Loucy (cell line): Measurements from ENCODE around the gene OR6T1.

Source experiments
- H2AFZ ChIP-seq: fragments of 200-600 bp; sonication (generic); 2 replicates; pipeline ENCODE4 v1.6.0; 2016; ENCODE audit warnings: antibody characterized with exemption, mild to moderate bottlenecking, low read length, moderate library complexity
- H3F3A ChIP-seq: fragments of 200-600 bp; 2 replicates; pipeline ENCODE4 v1.6.0; 2016; ENCODE audit warnings: antibody characterized with exemption, low read depth, mild to moderate bottlenecking
- H3K27me3 ChIP-seq: fragments of 200-600 bp; sonication (generic); 2 replicates; pipeline ENCODE4 v1.6.1; 2014; ENCODE audit warnings: low read length, mild to moderate bottlenecking; ENCODE audit not compliant: insufficient read depth, poor library complexity, severe bottlenecking
- H3K36me3 ChIP-seq: fragments of 200-600 bp; sonication (generic); 2 replicates; pipeline ENCODE4 v1.6.1; 2016; ENCODE audit warnings: low read length; ENCODE audit not compliant: insufficient read depth
- H3K4me1 ChIP-seq: fragments of 200-600 bp; sonication (generic); 2 replicates; pipeline ENCODE4 v1.5.1; 2014; ENCODE audit warnings: low read length, mild to moderate bottlenecking; ENCODE audit not compliant: insufficient read depth, poor library complexity, severe bottlenecking
- H3K4me2 ChIP-seq: fragments of 200-600 bp; sonication (generic); 2 replicates; pipeline ENCODE4 v1.6.0; 2014; ENCODE audit warnings: antibody characterized with exemption, low read length, low read depth, mild to moderate bottlenecking; ENCODE audit not compliant: poor library complexity, severe bottlenecking
- H3K4me3 ChIP-seq: fragments of 200-600 bp; sonication (generic); 2 replicates; pipeline ENCODE4 v1.5.1; 2014; ENCODE audit warnings: low read length, mild to moderate bottlenecking, mixed read lengths; ENCODE audit not compliant: poor library complexity, severe bottlenecking
- H3K79me2 ChIP-seq: fragments of 200-600 bp; sonication (generic); 2 replicates; pipeline ENCODE4 v1.6.1; 2014; ENCODE audit warnings: low read length; ENCODE audit not compliant: insufficient read depth
- H3K9ac ChIP-seq: fragments of 200-600 bp; sonication (generic); 2 replicates; pipeline ENCODE4 v1.6.0; 2014; ENCODE audit warnings: mild to moderate bottlenecking, low read depth, low read length, moderate library complexity; ENCODE audit not compliant: poor library complexity, severe bottlenecking
- H3K9me2 ChIP-seq: fragments of 200-600 bp; sonication (generic); replicated peaks from 2 replicates; pipeline ENCODE4 v1.6.1; 2016; ENCODE audit warnings: low read depth, low read length, mixed read lengths
- H3K9me3 ChIP-seq: fragments of 200-600 bp; sonication (generic); 2 replicates; pipeline ENCODE4 v1.6.1; 2014; ENCODE audit warnings: mild to moderate bottlenecking, antibody characterized with exemption, low read length, low read depth; ENCODE audit not compliant: insufficient read depth
- H4K20me1 ChIP-seq: fragments of 200-600 bp; sonication (generic); 2 replicates; pipeline ENCODE4 v1.6.0; 2014; ENCODE audit warnings: antibody characterized with exemption, low read length, mild to moderate bottlenecking; ENCODE audit not compliant: insufficient read depth, poor library complexity, severe bottlenecking
- CTCF ChIP-seq: fragments of 200-600 bp; sonication (generic); conservative IDR thresholded peaks from 2 replicates; pipeline ENCODE4 v1.5.1; 2014; ENCODE audit warnings: mild to moderate bottlenecking, antibody characterized with exemption, low read length
- EZH2phosphoT487 ChIP-seq: fragments of 200-600 bp; IDR thresholded peaks from 2 replicates; pipeline ENCODE4 v1.6.1; 2018; ENCODE audit warnings: antibody characterized with exemption, mild to moderate bottlenecking, moderate library complexity, borderline replicate concordance

Gene OR6T1

GRCh38 chr11:123976770-123977560, 33.3 kb upstream of the OR6T1 start:
- H2AFZ ChIP-seq = no peak overlapping the region

GRCh38 chr11:123973816-123974215, 30.2 kb upstream of the OR6T1 start:
- no peak for TF ChIP-seq CTCF
- no peak for TF ChIP-seq EZH2phosphoT487
- Histone ChIP-seq H3K9ac (no peak overlapping the region), H4K20me1 (no peaks in the 10 kb centered on the region), H3K79me2 (no peaks in the 10 kb centered on the region), H3F3A (no peaks in the 10 kb centered on the region), H3K36me3 (no peaks in the 10 kb centered on the region), H3K9me3 (no peaks in the 10 kb centered on the region), H3K27me3 (no peaks in the 10 kb centered on the region), H2AFZ (no peak overlapping the region), H3K4me1 (no peaks in the 10 kb centered on the region), H3K4me2 (no peak overlapping the region), H3K9me2 (no peaks in the 10 kb centered on the region), H3K4me3 (no peak overlapping the region)

More at GRCh38 chr11:123976770-123977560, 33.3 kb upstream of the OR6T1 start:
- Histone ChIP-seq H3F3A (no peaks in the 10 kb centered on the region), H3K4me3 (no peak overlapping the region), H3K4me1 (no peaks in the 10 kb centered on the region), H3K27me3 (no peaks in the 10 kb centered on the region), H3K79me2 (no peaks in the 10 kb centered on the region), H3K9me3 (no peaks in the 10 kb centered on the region), H3K9me2 (no peaks in the 10 kb centered on the region), H3K9ac (no peak overlapping the region), H4K20me1 (no peaks in the 10 kb centered on the region), H3K36me3 (no peaks in the 10 kb centered on the region), H3K4me2 (no peak overlapping the region)
- no peak for TF ChIP-seq EZH2phosphoT487
- TF ChIP-seq CTCF = no peak

DNA sequence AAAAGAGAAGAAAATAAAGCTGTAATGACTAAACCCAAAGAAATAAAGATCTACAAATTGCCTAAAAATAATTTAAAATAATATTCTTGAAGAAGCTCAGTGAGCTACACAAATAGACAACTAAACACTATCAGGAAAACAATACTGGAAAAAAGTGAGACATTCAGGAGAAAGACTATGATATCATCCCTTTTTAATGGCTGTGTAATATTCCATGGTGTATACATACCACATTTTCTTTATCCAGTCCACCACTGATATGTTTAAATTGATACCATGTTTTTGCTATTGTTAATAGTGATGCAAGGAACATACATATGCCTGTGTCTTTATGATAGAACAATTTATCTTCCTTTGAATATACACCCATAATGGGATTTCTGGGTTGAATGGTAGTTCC, 13.1 kb upstream of the OR6T1 start:
- Histone ChIP-seq H3K9me3 (no peaks in the 10 kb centered on the region), H2AFZ (no peak overlapping the region), H3K4me3 (no peak overlapping the region), H3K9ac (no peak overlapping the region), H3K27me3 (no peaks in the 10 kb centered on the region), H3K9me2 (no peaks in the 10 kb centered on the region), H4K20me1 (no peaks in the 10 kb centered on the region), H3K4me1 (no peaks in the 10 kb centered on the region), H3K36me3 (no peaks in the 10 kb centered on the region), H3K4me2 (no peak overlapping the region), H3K79me2 (no peaks in the 10 kb centered on the region), H3F3A (no peaks in the 10 kb centered on the region)
- TF ChIP-seq EZH2phosphoT487 (no peak), CTCF (no peak)
